Prostate gland (tissue), 2 donors: ENCODE data around the gene HBD. TPM values are rescaled to one million over a fixed set of nuclear protein-coding genes. Genes with fewer than 3 reads are reported as not detected.
"Not testable (repeated sequence)": the region's sequence is repeated elsewhere in the genome, so short reads cannot be mapped to it uniquely, and the experiment has no call there.

Source experiments
- DNase-seq: peaks from one replicate; pipeline ENCODE4 v3.0.0-alpha.2; 2019; ENCODE audit warnings: low spot score
- H3K27ac ChIP-seq, 2 donors: fragments of 200-600 bp; sonication (generic); 2 replicates each; pipeline ENCODE4 v1.5.1; 2017 to 2019
- H3K27me3 ChIP-seq: fragments of 200-600 bp; sonication (generic); replicated peaks from 2 replicates; pipeline ENCODE4 v1.5.1; 2019; ENCODE audit not compliant: insufficient read depth
- H3K36me3 ChIP-seq, 2 donors: fragments of 200-600 bp; sonication (generic); 1 replicate in 1 of 2; 2 replicates in 1 of 2; pipeline versions ENCODE4 v1.5.1 to v1.8.1; 2017 to 2019
- H3K4me1 ChIP-seq: fragments of 200-600 bp; sonication (generic); replicated peaks from 2 replicates; pipeline ENCODE4 v1.5.1; 2019
- H3K4me3 ChIP-seq, 2 donors: fragments of 200-600 bp; sonication (generic); 2 replicates each; pipeline ENCODE4 v1.5.1; 2017 to 2019
- H3K9me3 ChIP-seq: fragments of 200-600 bp; sonication (generic); 2 replicates; pipeline ENCODE4 v1.5.1; 2017
- POLR2A ChIP-seq: fragments of 450-650 bp; IDR thresholded peaks from one replicate; pipeline ENCODE4 v1.6.1; 2016; ENCODE audit warnings: antibody characterized with exemption, mild to moderate bottlenecking
- POLR2AphosphoS5 ChIP-seq: sonication (generic); formaldehyde crosslinking; IDR thresholded peaks from one replicate; pipeline ENCODE4 v1.6.1; 2017; ENCODE audit warnings: antibody characterized with exemption
- WGBS: methylation state at CpG from one replicate; pipeline ENCODE4 v1.1.5; 2018; 5-methylcytosine and 5-hydroxymethylcytosine counted together
- intact Hi-C: fragments of 100-400 bp; cut with DNase I; formaldehyde crosslinking; loops from one replicate; pipeline ENCODE4 v1.14.2; 2022
- total RNA-seq, 2 donors: library from RNA; depleted of rRNA; stranded (reverse); fragments of >200 nt; gene quantifications; one replicate each; pipeline ENCODE4 v1.1.0, GENCODE V29; 2016
- TF ChIP-seq, protein P1 (sequence below), 4 experiments: fragments of 200-600 bp in 2 of 4; fragments of 450-650 bp in 2 of 4; sonication (generic) in 2 of 4; IDR thresholded peaks; 1 replicate in 3 of 4; 2 replicates in 1 of 4; pipeline ENCODE4 v1.5.1; 2016 to 2019; ENCODE audit warnings: antibody characterized with exemption in 4 of 4, mild to moderate bottlenecking in 2 of 4, moderate library complexity in 2 of 4

Gene HBD
- total RNA-seq, 2 donors from 2014 or later: not detected

DNA sequence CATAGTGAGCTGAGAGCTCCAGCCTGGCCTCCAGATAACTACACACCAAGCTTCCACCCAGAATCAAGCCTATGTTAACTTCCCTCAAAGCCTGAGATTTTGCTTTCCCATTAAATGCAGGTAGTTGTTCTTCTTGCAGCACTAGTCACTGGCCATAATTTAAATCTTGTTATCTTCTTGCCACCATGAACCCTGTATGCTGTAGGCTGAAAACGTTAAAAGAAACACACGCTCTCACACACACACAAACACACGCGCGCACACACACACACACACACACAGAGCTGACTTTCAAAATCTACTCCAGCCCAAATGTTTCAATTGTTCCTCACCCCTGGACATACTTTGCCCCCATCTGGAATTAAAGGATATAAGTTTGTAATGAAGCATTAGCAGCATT is 19.2 kb upstream of the HBD start:
- H3K4me3 ChIP-seq, H3K4me1 ChIP-seq, DNase-seq, H3K9me3 ChIP-seq, H3K36me3 ChIP-seq, H3K27ac ChIP-seq, H3K27me3 ChIP-seq, intact Hi-C loops: not testable (repeated sequence)
- WGBS: 87% methylated on average over 5 of the region's 5 CpGs

- WGBS: 20% methylated on average over 1 of the region's 1 CpG
- Histone ChIP-seq H3K4me1 (no peaks in the 10 kb centered on the region), H3K9me3 (no peaks in the 10 kb centered on the region), H3K27me3 (no peaks in the 10 kb centered on the region), H3K36me3 (no peaks in the 10 kb centered on the region), H3K4me3 (no peak overlapping the region), H3K27ac (no peak overlapping the region)
- TF ChIP-seq POLR2AphosphoS5 (no peak), POLR2A (no peak)
- TF ChIP-seq, protein P1, sequence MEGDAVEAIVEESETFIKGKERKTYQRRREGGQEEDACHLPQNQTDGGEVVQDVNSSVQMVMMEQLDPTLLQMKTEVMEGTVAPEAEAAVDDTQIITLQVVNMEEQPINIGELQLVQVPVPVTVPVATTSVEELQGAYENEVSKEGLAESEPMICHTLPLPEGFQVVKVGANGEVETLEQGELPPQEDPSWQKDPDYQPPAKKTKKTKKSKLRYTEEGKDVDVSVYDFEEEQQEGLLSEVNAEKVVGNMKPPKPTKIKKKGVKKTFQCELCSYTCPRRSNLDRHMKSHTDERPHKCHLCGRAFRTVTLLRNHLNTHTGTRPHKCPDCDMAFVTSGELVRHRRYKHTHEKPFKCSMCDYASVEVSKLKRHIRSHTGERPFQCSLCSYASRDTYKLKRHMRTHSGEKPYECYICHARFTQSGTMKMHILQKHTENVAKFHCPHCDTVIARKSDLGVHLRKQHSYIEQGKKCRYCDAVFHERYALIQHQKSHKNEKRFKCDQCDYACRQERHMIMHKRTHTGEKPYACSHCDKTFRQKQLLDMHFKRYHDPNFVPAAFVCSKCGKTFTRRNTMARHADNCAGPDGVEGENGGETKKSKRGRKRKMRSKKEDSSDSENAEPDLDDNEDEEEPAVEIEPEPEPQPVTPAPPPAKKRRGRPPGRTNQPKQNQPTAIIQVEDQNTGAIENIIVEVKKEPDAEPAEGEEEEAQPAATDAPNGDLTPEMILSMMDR (IDR thresholded peaks at IDR 0.05): no peak
- intact Hi-C loops: no loop called here
- DNase-seq: no peak
These were observed 18.6 kb upstream of the HBD start for GRCh38 chr11:5252919-5253265.

DNA sequence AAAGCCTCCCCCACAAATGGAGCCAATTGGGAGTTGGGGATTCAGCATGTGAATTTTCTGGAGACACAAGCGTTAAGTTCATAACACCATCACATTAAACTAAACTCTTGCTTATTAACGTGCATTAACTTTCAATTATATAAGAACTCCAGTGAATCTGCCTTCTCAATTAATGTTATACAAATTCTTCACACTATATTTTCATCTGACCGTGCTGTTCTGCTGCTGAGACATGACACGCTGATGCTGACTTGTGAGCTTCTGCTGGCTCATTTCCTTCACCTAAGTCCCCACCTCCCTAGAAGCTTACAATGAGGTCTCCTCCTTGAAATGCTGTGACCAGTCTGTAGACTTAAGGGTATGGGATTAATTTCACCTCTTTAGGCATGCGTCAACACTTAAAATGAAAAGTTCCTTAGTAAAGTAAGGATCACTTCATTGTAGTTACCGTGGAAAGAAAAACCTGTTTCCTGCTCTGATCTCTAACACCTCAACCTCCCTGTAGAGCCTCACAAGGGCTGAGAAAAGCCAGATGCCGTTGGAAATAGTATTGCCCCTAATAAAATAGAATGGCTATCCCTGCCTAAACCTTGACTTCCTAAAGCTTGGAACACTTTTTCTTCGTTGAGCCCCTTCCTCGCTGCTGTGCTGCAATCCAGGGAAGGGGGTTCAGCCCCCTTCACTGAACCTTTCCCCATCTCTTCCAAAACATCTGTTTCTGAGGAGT is 18.1 kb upstream of the HBD start:
- H3K36me3 ChIP-seq: no peaks in the 10 kb centered on the region
- H3K9me3 ChIP-seq: no peaks in the 10 kb centered on the region
- H3K4me1 ChIP-seq: no peaks in the 10 kb centered on the region
- WGBS: 42% methylated on average over 9 of the region's 9 CpGs
- no peak for DNase-seq
- intact Hi-C loops: no loop called here
- H3K27ac ChIP-seq: no peak overlapping the region
- no peaks in the 10 kb centered on the region for H3K27me3 ChIP-seq
- H3K4me3 ChIP-seq: no peak overlapping the region
- no peak for TF ChIP-seq POLR2A

GRCh38 chr11:5251746-5252145 is 17.5 kb upstream of the HBD start:
- H3K9me3 ChIP-seq: no peaks in the 10 kb centered on the region
- H3K4me1 ChIP-seq: no peaks in the 10 kb centered on the region
- no peak for DNase-seq
- intact Hi-C loops: no loop called here
- no peak overlapping the region for H3K4me3 ChIP-seq
- H3K27me3 ChIP-seq: no peaks in the 10 kb centered on the region
- TF ChIP-seq POLR2A (no peak), POLR2AphosphoS5 (no peak)
- TF ChIP-seq, protein P1 (IDR thresholded peaks at IDR 0.05): no peak
- no peak overlapping the region for H3K27ac ChIP-seq
- 83% methylated on average over 2 of the region's 2 CpGs for WGBS
- no peaks in the 10 kb centered on the region for H3K36me3 ChIP-seq

GRCh38 chr11:5250543-5251204 is 16.4 kb upstream of the HBD start:
- intact Hi-C loops: no loop called here
- Histone ChIP-seq H3K4me3 (no peak overlapping the region), H3K9me3 (no peaks in the 10 kb centered on the region), H3K27me3 (no peaks in the 10 kb centered on the region), H3K27ac (no peak overlapping the region), H3K36me3 (no peaks in the 10 kb centered on the region), H3K4me1 (no peaks in the 10 kb centered on the region)
- 92% methylated on average over 4 of the region's 4 CpGs for WGBS
- no peak for TF ChIP-seq POLR2A
- TF ChIP-seq, protein P1 (IDR thresholded peaks at IDR 0.05): no peak
- no peak for TF ChIP-seq POLR2AphosphoS5
- no peak for DNase-seq

- H3K4me1 ChIP-seq, DNase-seq, H3K27ac ChIP-seq, H3K36me3 ChIP-seq, H3K4me3 ChIP-seq, H3K9me3 ChIP-seq, intact Hi-C loops, H3K27me3 ChIP-seq: not testable (repeated sequence)
- WGBS: 77% methylated on average over 4 of the region's 9 CpGs
These were observed 15.6 kb upstream of the HBD start, which contains the start of gene HBG1 for GRCh38 chr11:5249807-5250396. Gene HBG1 (minus strand): TSS chr11:5249857. CDS start chr11:5249804, 53 bp downstream.

GRCh38 chr11:5248498-5248897 is 14.2 kb upstream of the HBD start:
- H3K4me1 ChIP-seq, H3K27me3 ChIP-seq, H3K4me3 ChIP-seq, intact Hi-C loops, H3K27ac ChIP-seq, H3K9me3 ChIP-seq, H3K36me3 ChIP-seq, DNase-seq: not testable (repeated sequence)
- 69% methylated on average over 7 of the region's 7 CpGs for WGBS
